HUES6 (cell line): ENCODE results near the gene MAPK1.
"Not testable (repeated sequence)": the region's sequence is repeated elsewhere in the genome, so short reads cannot be mapped to it uniquely, and the experiment has no call there.

Experiments
- H3K27ac ChIP-seq: 2 replicates; pipeline ENCODE4 v1.7.0; 2013; ENCODE audit warnings: low read depth, mild to moderate bottlenecking, low read length, inconsistent platforms
- H3K27me3 ChIP-seq: 2 replicates; pipeline ENCODE4 v1.6.1; 2013; ENCODE audit warnings: low read length; ENCODE audit not compliant: control insufficient read depth, insufficient read depth
- H3K36me3 ChIP-seq: 2 replicates; pipeline ENCODE4 v1.6.1; 2013; ENCODE audit warnings: low read length; ENCODE audit not compliant: control insufficient read depth, insufficient read depth
- H3K4me1 ChIP-seq: 2 replicates; pipeline ENCODE4 v1.6.1; 2013; ENCODE audit warnings: low read length; ENCODE audit not compliant: control insufficient read depth, insufficient read depth
- H3K4me3 ChIP-seq: 2 replicates; pipeline ENCODE4 v1.5.1; 2013; ENCODE audit warnings: low read depth, low read length
- H3K9ac ChIP-seq: one replicate; pipeline ENCODE4 v1.6.1; 2013; ENCODE audit warnings: mild to moderate bottlenecking, low read length
- H3K9me3 ChIP-seq: 2 replicates; pipeline ENCODE4 v1.6.1; 2013; ENCODE audit warnings: low read depth, low read length; ENCODE audit not compliant: control insufficient read depth, insufficient read depth

MAPK1 gene

DNA sequence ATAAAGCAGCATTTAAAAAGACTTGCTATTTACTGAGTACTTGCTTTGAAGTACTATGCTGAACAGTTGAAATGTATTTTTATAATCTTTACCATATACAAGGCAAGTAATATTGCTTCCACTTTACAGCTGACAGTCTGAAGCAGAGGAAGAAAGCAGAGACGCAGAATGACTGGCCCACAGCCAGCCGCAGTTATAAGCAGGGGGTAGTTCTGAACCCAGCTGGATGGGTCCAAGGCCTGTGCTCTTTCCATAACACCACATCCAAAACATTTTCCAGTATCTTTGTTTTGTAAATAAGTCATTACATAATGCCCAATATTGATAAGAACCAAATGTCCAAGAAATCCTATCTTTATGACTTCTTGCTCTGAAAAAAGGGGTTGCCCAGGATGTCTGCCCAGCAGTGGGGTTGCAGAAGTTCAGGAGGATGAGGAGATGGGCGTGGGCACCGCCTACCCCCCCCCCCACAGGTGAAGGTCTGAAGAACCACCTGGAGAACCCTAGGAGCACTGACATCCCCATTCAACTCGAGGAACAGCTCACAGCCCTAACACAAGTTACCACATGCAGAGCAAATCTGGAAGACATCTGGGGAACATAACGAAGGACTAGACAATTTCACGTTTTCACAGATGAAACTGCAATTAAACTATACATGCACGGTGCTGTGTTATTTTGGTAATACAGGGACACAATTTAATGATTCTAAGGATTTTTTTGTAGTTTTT lies 107.6 kb downstream of the MAPK1 start:
- H3K4me1 ChIP-seq = peaks cover 5% of the 10 kb centered on the region; the same call in 1 of the 2 replicates
- H3K4me3 ChIP-seq = no peak overlapping the region
- no peak overlapping the region for H3K27ac ChIP-seq
- H3K9ac ChIP-seq = no peak overlapping the region
- H3K9me3 ChIP-seq = no peaks in the 10 kb centered on the region
- H3K27me3 ChIP-seq = no peaks in the 10 kb centered on the region
- peaks cover 54% of the 10 kb centered on the region for H3K36me3 ChIP-seq

DNA sequence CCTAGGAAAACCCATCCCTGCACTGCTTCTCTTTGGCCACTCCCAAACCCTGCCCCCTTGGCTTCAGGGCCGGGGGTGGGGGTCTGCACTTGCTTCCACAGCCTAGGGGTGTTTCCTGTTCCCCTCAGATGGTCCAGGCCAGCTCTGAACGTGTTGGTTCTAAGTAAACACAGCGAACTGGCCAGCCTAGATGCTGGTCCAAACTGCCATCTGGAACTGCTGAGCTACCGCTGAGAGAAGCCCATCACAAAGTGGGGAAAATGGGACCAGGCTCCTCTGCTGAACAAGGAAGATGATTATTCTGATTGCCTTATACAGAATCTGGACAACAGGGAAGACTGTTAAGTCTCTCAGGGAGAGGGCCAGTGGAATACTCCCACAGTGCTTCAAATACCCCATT lies 108.4 kb downstream of the MAPK1 start:
- H3K4me1 ChIP-seq = peaks cover 5% of the 10 kb centered on the region; the same call in 1 of the 2 replicates
- peaks cover 47% of the 10 kb centered on the region for H3K36me3 ChIP-seq
- no peaks in the 10 kb centered on the region for H3K27me3 ChIP-seq
- no peak overlapping the region for H3K4me3 ChIP-seq
- no peak overlapping the region for H3K27ac ChIP-seq
- no peak overlapping the region for H3K9ac ChIP-seq
- H3K9me3 ChIP-seq = no peaks in the 10 kb centered on the region

DNA sequence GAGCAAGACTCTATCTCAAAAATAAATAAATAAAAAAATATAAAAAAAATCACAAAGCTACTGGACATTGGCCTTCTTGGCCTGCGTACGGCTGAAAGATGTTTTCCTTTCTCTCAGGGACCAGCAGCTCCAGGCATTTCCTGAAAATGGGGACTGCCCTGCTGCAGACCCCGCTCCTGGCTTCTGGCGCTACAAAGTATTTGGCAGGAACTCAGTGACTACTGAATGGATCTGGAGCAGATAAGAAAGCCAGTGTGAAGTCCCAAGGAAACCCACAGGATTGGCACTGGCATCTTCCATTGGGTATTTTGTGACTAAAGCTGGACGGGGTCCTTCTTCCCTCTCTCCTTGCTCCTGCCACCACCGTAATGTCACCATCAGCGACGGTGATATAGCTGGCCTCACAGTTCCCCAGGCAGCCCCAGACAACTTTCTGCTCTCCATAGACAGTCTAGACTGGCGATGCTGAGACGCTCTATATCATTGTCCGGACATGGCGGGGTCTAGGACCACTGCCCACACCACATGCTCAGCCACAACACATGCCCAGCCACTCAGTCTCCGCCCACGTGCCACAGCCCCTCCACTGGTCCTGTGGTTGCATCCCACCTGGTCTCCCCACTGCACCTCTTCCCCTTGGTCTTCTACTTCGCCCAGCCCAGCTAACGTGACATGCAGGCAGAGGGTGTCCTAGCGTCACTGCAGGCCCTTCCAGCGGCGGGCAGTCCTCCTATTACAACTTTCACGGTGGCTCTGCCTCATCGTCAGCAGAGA lies 109.2 kb downstream of the MAPK1 start:
- H3K27ac ChIP-seq = no peak overlapping the region
- H3K4me1 ChIP-seq = peaks cover 5% of the 10 kb centered on the region; the same call in 1 of the 2 replicates

DNA sequence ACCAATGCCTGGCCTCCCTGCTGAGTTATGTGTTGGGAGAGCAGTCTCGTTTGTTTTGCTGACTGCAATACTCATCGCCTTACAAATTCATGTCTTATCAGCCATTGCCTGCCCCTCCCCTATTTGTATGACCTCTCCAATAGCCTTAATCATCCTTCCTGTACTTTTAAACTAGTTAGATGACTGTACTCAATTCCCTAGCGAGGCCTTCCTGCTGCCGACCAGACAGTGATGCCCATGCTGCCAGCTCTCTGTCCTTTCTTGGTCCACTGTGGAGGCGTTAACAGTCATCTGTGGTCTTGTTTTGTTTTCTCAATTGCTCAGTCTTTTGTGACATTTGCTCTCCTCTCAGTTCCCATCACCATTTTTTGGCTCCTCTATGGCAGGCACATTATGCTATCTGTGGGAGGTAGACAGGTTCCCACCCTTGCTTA lies 111.6 kb downstream of the MAPK1 start:
- no peak overlapping the region for H3K4me3 ChIP-seq
- peaks cover 15% of the 10 kb centered on the region for H3K36me3 ChIP-seq
- peaks cover 5% of the 10 kb centered on the region; the same call in 1 of the 2 replicates for H3K4me1 ChIP-seq
- H3K9me3 ChIP-seq = no peaks in the 10 kb centered on the region
- no peaks in the 10 kb centered on the region for H3K27me3 ChIP-seq
- no peak overlapping the region for H3K27ac ChIP-seq
- H3K9ac ChIP-seq = no peak overlapping the region

More for the DNA sequence above, 109.2 kb downstream of the MAPK1 start:
- H3K36me3 ChIP-seq = peaks cover 38% of the 10 kb centered on the region
- H3K4me3 ChIP-seq = no peak overlapping the region
- no peaks in the 10 kb centered on the region for H3K27me3 ChIP-seq
- no peak overlapping the region for H3K9ac ChIP-seq
- no peaks in the 10 kb centered on the region for H3K9me3 ChIP-seq

DNA sequence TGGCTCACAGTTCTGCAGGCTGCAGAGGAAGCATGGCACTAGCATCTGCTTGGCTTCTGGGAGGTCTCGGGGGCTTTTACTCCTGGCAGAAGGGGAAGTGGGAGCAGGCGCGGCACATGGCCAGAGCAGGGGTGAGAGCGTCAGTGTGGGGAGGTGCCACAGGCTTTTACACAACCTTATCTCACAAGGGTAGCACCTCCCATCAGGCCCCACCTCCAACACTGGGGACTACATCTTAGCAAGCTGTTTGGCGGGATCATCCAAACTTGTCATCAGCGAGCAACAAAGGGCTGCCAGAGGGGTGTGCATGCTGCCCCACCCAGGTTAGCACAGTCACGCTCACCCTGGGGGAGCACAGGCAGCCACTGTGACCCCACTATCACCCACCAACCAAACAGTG lies 112.9 kb downstream of the MAPK1 start:
- Histone ChIP-seq H3K4me3 (no peak overlapping the region), H3K27ac (no peak overlapping the region), H3K27me3 (no peaks in the 10 kb centered on the region), H3K9ac (no peak overlapping the region), H3K36me3 (peaks cover 15% of the 10 kb centered on the region), H3K9me3 (no peaks in the 10 kb centered on the region), H3K4me1 (peaks cover 5% of the 10 kb centered on the region; the same call in 1 of the 2 replicates)

DNA sequence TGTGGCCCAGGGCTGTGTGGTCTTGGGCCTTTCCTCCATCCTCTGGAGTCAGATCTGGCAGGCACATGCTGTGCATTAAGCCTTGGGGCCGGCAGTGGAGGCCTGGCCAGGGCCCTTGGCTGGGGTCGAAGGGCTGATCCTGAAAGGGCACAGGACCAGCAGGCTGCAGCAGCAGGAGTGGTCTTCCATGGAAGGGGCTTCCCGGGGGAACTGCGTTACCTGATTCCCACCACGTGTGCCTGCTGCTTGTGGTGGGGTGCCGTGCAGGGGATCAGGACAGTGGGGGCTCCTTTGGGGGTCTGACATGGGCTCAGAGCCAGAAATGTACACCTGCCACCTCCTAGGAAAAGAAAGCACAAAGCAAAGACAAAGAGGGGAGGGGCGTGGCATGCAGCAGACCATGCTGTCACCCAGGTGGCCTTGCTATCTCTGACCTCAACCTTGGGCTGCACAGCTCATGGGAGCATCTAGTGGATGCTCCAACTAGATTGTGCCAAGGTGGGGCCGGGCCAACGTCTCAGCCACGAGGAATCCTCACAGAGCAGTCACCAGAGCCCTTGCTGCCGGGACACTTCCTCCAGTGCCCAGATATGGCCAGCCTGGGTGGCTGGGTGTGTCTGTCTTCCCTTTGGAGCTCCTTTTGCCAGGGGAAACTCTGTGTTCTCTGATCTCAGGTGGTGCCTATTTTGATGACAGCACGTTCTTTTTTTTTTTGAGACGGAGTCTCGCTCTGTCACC lies 113.9 kb downstream of the MAPK1 start:
- Histone ChIP-seq H3K4me3 (no peak overlapping the region), H3K27me3 (no peaks in the 10 kb centered on the region), H3K36me3 (peaks cover 7% of the 10 kb centered on the region), H3K27ac (no peak overlapping the region), H3K9me3 (no peaks in the 10 kb centered on the region), H3K9ac (no peak overlapping the region), H3K4me1 (peaks cover 5% of the 10 kb centered on the region; the same call in 1 of the 2 replicates)

DNA sequence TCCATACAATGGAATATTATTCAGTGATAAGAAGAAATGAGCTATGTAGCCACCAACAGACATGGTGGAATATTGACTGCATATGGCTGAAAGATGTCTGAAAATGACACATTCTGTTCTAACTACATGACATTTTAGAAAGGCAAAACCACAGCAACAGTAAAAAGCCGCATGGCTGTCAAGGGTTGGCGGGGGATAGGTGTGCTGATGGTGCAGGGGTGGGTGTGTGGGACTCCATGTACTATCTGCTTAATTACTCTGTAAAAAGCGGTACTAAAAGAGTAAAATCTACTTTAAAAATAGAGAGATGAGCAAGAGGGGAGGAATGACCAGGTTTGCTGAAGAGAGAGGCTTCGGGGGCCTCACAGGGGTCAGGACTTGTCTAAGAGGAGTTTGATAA lies 115.2 kb downstream of the MAPK1 start:
- Histone ChIP-seq H3K9ac (no peak overlapping the region), H3K4me3 (no peak overlapping the region), H3K36me3 (0 out of 2 replicates have a peak, but pooled peaks cover 2% of the 10 kb centered on the region), H3K27me3 (no peaks in the 10 kb centered on the region), H3K9me3 (no peaks in the 10 kb centered on the region), H3K27ac (no peak overlapping the region), H3K4me1 (peaks cover 5% of the 10 kb centered on the region; the same call in 1 of the 2 replicates)

DNA sequence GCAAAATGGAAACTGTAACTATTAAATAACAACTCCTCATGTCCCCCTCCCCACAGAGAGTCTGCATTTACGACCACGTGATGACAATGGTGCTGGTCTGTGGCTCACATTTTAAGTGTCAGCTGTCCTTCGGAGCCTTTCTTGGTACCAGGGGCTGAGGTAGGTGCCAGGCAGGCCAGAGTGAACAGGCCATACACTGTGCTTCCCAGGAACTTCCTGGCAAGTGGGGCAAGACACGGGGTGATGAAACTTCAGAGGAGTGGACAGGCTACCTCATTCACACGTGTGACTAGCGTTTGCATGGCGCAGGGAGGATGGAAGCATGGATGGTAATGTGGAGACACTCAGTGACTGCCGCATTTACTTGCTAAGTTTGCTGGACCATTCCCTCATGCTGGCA lies 121.5 kb downstream of the MAPK1 start:
- no peak overlapping the region for H3K27ac ChIP-seq
- H3K27me3 ChIP-seq = peaks cover 6% of the 10 kb centered on the region; the same call in 1 of the 2 replicates
- no peak overlapping the region for H3K9ac ChIP-seq
- no peaks in the 10 kb centered on the region for H3K9me3 ChIP-seq
- no peaks in the 10 kb centered on the region for H3K4me1 ChIP-seq
- H3K36me3 ChIP-seq = no peaks in the 10 kb centered on the region
- no peak overlapping the region for H3K4me3 ChIP-seq

DNA sequence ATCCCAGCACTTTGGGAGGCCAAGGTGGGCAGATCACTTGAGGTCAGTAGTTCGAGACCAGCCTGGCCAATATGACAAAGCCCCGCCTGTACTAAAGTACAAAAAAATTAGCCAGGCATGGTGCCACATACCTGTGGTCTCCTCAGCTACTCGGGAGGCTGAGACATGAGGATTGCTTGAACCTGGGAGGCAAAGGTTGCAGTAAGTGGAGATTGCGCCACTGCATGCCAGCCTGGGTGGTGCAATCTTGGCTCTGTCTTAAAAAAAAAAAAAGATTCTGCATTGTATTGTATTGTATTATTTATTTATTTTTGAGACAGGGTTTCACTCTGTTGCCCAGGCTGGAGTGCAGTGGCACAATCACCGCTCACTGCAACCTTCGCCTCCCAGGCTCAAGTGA lies 122.5 kb downstream of the MAPK1 start:
- not testable (repeated sequence) for H3K27ac ChIP-seq, H3K9ac ChIP-seq, H3K4me3 ChIP-seq, H3K27me3 ChIP-seq, H3K4me1 ChIP-seq, H3K36me3 ChIP-seq, H3K9me3 ChIP-seq

DNA sequence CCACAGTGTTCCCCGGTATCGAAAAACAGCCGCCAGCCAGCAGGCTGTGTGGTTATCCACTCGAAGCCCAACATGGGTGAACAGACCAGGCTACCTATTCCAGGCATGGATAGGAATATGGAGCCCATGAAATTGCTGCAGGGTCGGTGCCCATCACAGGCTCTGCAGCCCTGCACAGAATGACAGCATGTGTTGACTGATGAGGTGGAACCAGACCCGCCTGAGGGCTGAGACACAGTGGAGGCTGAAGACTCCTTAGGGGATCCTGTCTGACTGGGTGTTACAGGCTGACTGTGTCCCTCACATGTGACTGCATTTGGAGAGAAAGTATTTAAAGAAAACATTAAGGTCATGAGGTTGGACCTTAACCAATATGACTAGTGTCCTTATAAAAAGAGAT lies 125.7 kb downstream of the MAPK1 start:
- no peak overlapping the region for H3K9ac ChIP-seq
- peaks cover 8% of the 10 kb centered on the region; the same call in 1 of the 2 replicates for H3K4me1 ChIP-seq
- no peak overlapping the region for H3K4me3 ChIP-seq

More for the DNA sequence above, 125.7 kb downstream of the MAPK1 start:
- Histone ChIP-seq H3K27me3 (peaks cover 31% of the 10 kb centered on the region), H3K36me3 (no peaks in the 10 kb centered on the region), H3K27ac (no peak overlapping the region), H3K9me3 (no peaks in the 10 kb centered on the region)
